ENCODE measurements around the gene RPL28. TPM values are rescaled to one million over a fixed set of nuclear protein-coding genes. Genes with fewer than 3 reads are reported as not detected.
"Not testable (repeated sequence)": the region's sequence is repeated elsewhere in the genome, so short reads cannot be mapped to it uniquely, and the experiment has no call there.

RPL28 gene
- total RNA-seq, 1 donor from 2014 or later: 1,835 TPM

- DNase-seq (ENCODE audit: low spot score): no peak
- no peak overlapping the region for H3K4me3 Mint-ChIP-seq
- intact Hi-C loops (cut with micrococcal nuclease): loop anchor here (5.0 kb wide), 1 partner anchor 207 kb away; no protein-coding TSS in a partner anchor
- H3K27me3 Mint-ChIP-seq (ENCODE audit: insufficient read depth): peaks cover 15% of the 10 kb centered on the region
- no peak overlapping the region for H3K27ac Mint-ChIP-seq
- H3K4me1 Mint-ChIP-seq (ENCODE audit: low read depth): peaks cover 8% of the 10 kb centered on the region
- H3K9me3 Mint-ChIP-seq: no peaks in the 10 kb centered on the region
- no peaks in the 10 kb centered on the region for H3K36me3 Mint-ChIP-seq (ENCODE audit: low read depth)
Measured at GRCh38 chr19:55419624-55420236, 34.0 kb downstream of the RPL28 start.

- DNase-seq (ENCODE audit: low spot score); H3K4me1 Mint-ChIP-seq (ENCODE audit: low read depth); H3K9me3 Mint-ChIP-seq; H3K27ac Mint-ChIP-seq; intact Hi-C loops (cut with micrococcal nuclease); H3K36me3 Mint-ChIP-seq (ENCODE audit: low read depth); H3K4me3 Mint-ChIP-seq: not testable (repeated sequence)
- peaks cover 12% of the 10 kb centered on the region for H3K27me3 Mint-ChIP-seq (ENCODE audit: insufficient read depth)
Measured at GRCh38 chr19:55421281-55421680, 35.5 kb downstream of the RPL28 start.

- H3K27ac Mint-ChIP-seq: no peak overlapping the region
- no peaks in the 10 kb centered on the region for H3K9me3 Mint-ChIP-seq
- DNase-seq (ENCODE audit: low spot score): no peak
- peaks cover 8% of the 10 kb centered on the region for H3K4me1 Mint-ChIP-seq (ENCODE audit: low read depth)
- H3K27me3 Mint-ChIP-seq (ENCODE audit: insufficient read depth): peaks cover 12% of the 10 kb centered on the region
- no peaks in the 10 kb centered on the region for H3K36me3 Mint-ChIP-seq (ENCODE audit: low read depth)
- intact Hi-C loops (cut with micrococcal nuclease): no loop called here
- H3K4me3 Mint-ChIP-seq: no peak overlapping the region
Measured at GRCh38 chr19:55423225-55424005, 37.7 kb downstream of the RPL28 start.

- Mint-ChIP-seq H3K27me3 (ENCODE audit: insufficient read depth) (peaks cover 12% of the 10 kb centered on the region), H3K4me3 (no peak overlapping the region), H3K27ac (no peak overlapping the region), H3K36me3 (ENCODE audit: low read depth) (no peaks in the 10 kb centered on the region), H3K4me1 (ENCODE audit: low read depth) (peaks cover 8% of the 10 kb centered on the region), H3K9me3 (no peaks in the 10 kb centered on the region)
- DNase-seq (ENCODE audit: low spot score): no peak
- intact Hi-C loops (cut with micrococcal nuclease): no loop called here
Measured at GRCh38 chr19:55424518-55424917, 38.8 kb downstream of the RPL28 start.

GRCh38 chr19:55426042-55426441, 40.3 kb downstream of the RPL28 start:
- Mint-ChIP-seq H3K36me3 (ENCODE audit: low read depth) (no peaks in the 10 kb centered on the region), H3K27me3 (ENCODE audit: insufficient read depth) (peaks cover 13% of the 10 kb centered on the region), H3K9me3 (no peaks in the 10 kb centered on the region), H3K4me1 (ENCODE audit: low read depth) (peaks cover 7% of the 10 kb centered on the region), H3K4me3 (no peak overlapping the region), H3K27ac (no peak overlapping the region)
- intact Hi-C loops (cut with micrococcal nuclease): no loop called here
- no peak for DNase-seq (ENCODE audit: low spot score)

- no peaks in the 10 kb centered on the region for H3K4me1 Mint-ChIP-seq (ENCODE audit: low read depth)
- intact Hi-C loops (cut with micrococcal nuclease): no loop called here
- H3K27ac Mint-ChIP-seq: no peak overlapping the region
- no peaks in the 10 kb centered on the region for H3K9me3 Mint-ChIP-seq
- H3K27me3 Mint-ChIP-seq (ENCODE audit: insufficient read depth): peaks cover 2% of the 10 kb centered on the region
- H3K4me3 Mint-ChIP-seq: no peak overlapping the region
- H3K36me3 Mint-ChIP-seq (ENCODE audit: low read depth): no peaks in the 10 kb centered on the region
- DNase-seq (ENCODE audit: low spot score): no peak
Measured at GRCh38 chr19:55431183-55431582, 45.5 kb downstream of the RPL28 start.

- no peaks in the 10 kb centered on the region for H3K36me3 Mint-ChIP-seq (ENCODE audit: low read depth)
- H3K4me1 Mint-ChIP-seq (ENCODE audit: low read depth): peaks cover 7% of the 10 kb centered on the region
- no peaks in the 10 kb centered on the region for H3K9me3 Mint-ChIP-seq
- no peak for DNase-seq (ENCODE audit: low spot score)
- intact Hi-C loops (cut with micrococcal nuclease): no loop called here
- H3K4me3 Mint-ChIP-seq: no peak overlapping the region
- peaks cover 6% of the 10 kb centered on the region for H3K27me3 Mint-ChIP-seq (ENCODE audit: insufficient read depth)
- H3K27ac Mint-ChIP-seq: no peak overlapping the region
Measured at GRCh38 chr19:55432241-55432959, 46.7 kb downstream of the RPL28 start.

- H3K27ac Mint-ChIP-seq: no peak overlapping the region
- peaks cover 6% of the 10 kb centered on the region for H3K27me3 Mint-ChIP-seq (ENCODE audit: insufficient read depth)
- intact Hi-C loops (cut with micrococcal nuclease): no loop called here
- H3K4me1 Mint-ChIP-seq (ENCODE audit: low read depth): peaks cover 7% of the 10 kb centered on the region
- no peaks in the 10 kb centered on the region for H3K36me3 Mint-ChIP-seq (ENCODE audit: low read depth)
- H3K4me3 Mint-ChIP-seq: no peak overlapping the region
- H3K9me3 Mint-ChIP-seq: no peaks in the 10 kb centered on the region
- no peak for DNase-seq (ENCODE audit: low spot score)
Measured at GRCh38 chr19:55433292-55433691, 47.6 kb downstream of the RPL28 start.

- Mint-ChIP-seq H3K9me3 (no peaks in the 10 kb centered on the region), H3K27me3 (ENCODE audit: insufficient read depth) (peaks cover 13% of the 10 kb centered on the region)
Measured at GRCh38 chr19:55434356-55434919, 48.7 kb downstream of the RPL28 start.

GRCh38 chr19:55435020-55435419, 49.3 kb downstream of the RPL28 start:
- no peaks in the 10 kb centered on the region for H3K36me3 Mint-ChIP-seq (ENCODE audit: low read depth)
- no peak overlapping the region for H3K27ac Mint-ChIP-seq
- H3K4me1 Mint-ChIP-seq (ENCODE audit: low read depth): peaks cover 7% of the 10 kb centered on the region
- no peak for DNase-seq (ENCODE audit: low spot score)
- intact Hi-C loops (cut with micrococcal nuclease): no loop called here
- no peak overlapping the region for H3K4me3 Mint-ChIP-seq
- peaks cover 18% of the 10 kb centered on the region for H3K27me3 Mint-ChIP-seq (ENCODE audit: insufficient read depth)
- H3K9me3 Mint-ChIP-seq: no peaks in the 10 kb centered on the region

More at GRCh38 chr19:55434356-55434919, 48.7 kb downstream of the RPL28 start:
- Mint-ChIP-seq H3K4me3 (no peak overlapping the region), H3K36me3 (ENCODE audit: low read depth) (no peaks in the 10 kb centered on the region), H3K27ac (no peak overlapping the region), H3K4me1 (ENCODE audit: low read depth) (peaks cover 7% of the 10 kb centered on the region)
- DNase-seq (ENCODE audit: low spot score): no peak
- intact Hi-C loops (cut with micrococcal nuclease): no loop called here

GRCh38 chr19:55436847-55437246, 51.1 kb downstream of the RPL28 start:
- H3K27ac Mint-ChIP-seq: no peak overlapping the region
- DNase-seq (ENCODE audit: low spot score): no peak
- intact Hi-C loops (cut with micrococcal nuclease): no loop called here
- H3K9me3 Mint-ChIP-seq: no peaks in the 10 kb centered on the region
- no peak overlapping the region for H3K4me3 Mint-ChIP-seq
- peaks cover 17% of the 10 kb centered on the region for H3K4me1 Mint-ChIP-seq (ENCODE audit: low read depth)
- peaks cover 31% of the 10 kb centered on the region for H3K27me3 Mint-ChIP-seq (ENCODE audit: insufficient read depth)
- no peaks in the 10 kb centered on the region for H3K36me3 Mint-ChIP-seq (ENCODE audit: low read depth)

GRCh38 chr19:55437410-55437809, 51.7 kb downstream of the RPL28 start:
- Mint-ChIP-seq H3K4me1 (ENCODE audit: low read depth) (peaks cover 17% of the 10 kb centered on the region), H3K9me3 (no peaks in the 10 kb centered on the region), H3K27ac (no peak overlapping the region), H3K4me3 (no peak overlapping the region), H3K27me3 (ENCODE audit: insufficient read depth) (peaks cover 34% of the 10 kb centered on the region), H3K36me3 (ENCODE audit: low read depth) (no peaks in the 10 kb centered on the region)
- no peak for DNase-seq (ENCODE audit: low spot score)
- intact Hi-C loops (cut with micrococcal nuclease): no loop called here

- no peaks in the 10 kb centered on the region for H3K9me3 Mint-ChIP-seq
Measured at GRCh38 chr19:55439052-55439451, 53.3 kb downstream of the RPL28 start.

More at GRCh38 chr19:55439052-55439451, 53.3 kb downstream of the RPL28 start:
- no peak overlapping the region for H3K27ac Mint-ChIP-seq
- H3K36me3 Mint-ChIP-seq (ENCODE audit: low read depth): no peaks in the 10 kb centered on the region
- H3K27me3 Mint-ChIP-seq (ENCODE audit: insufficient read depth): peaks cover 47% of the 10 kb centered on the region
- H3K4me1 Mint-ChIP-seq (ENCODE audit: low read depth): peaks cover 17% of the 10 kb centered on the region
- no peak for DNase-seq (ENCODE audit: low spot score)
- intact Hi-C loops (cut with micrococcal nuclease): no loop called here
- H3K4me3 Mint-ChIP-seq: no peak overlapping the region

All from activated T-helper 1 cell treated with anti-CD3 and anti-CD28 coated beads, Interleukin-12 subunit alpha, Interleukin-12 subunit beta, Interleukin-2, Interleukin-4 antibody, amounts not matched to agents 30 ng/mL and 10 ng/mL and 1 ng/mL, durations not matched to agents 14 hours and 24 hours and 36 hours (primary cell).